ENCODE data around the gene CPT1B.
"Not testable (repeated sequence)": the region's sequence is repeated elsewhere in the genome, so short reads cannot be mapped to it uniquely, and the experiment has no call there.

The CPT1B gene

GRCh38 chr22:50544078-50544745 lies 34.0 kb downstream of the CPT1B start:
- DNase-seq, result peak; percentile 94

GRCh38 chr22:50542416-50542927 lies 35.8 kb downstream of the CPT1B start:
- no peak for DNase-seq

- not testable (repeated sequence) for DNase-seq
Measured at GRCh38 chr22:50541667-50542026, 36.6 kb downstream of the CPT1B start.

- DNase-seq, result no peak
Measured at GRCh38 chr22:50540381-50540780, 37.8 kb downstream of the CPT1B start.

- DNase-seq, result no peak
Measured at GRCh38 chr22:50537765-50538164, 40.5 kb downstream of the CPT1B start.

- no peak for DNase-seq
Measured at GRCh38 chr22:50536226-50536625, 42.0 kb downstream of the CPT1B start.

- no peak for DNase-seq
Measured at GRCh38 chr22:50535113-50535512, 43.1 kb downstream of the CPT1B start.

- DNase-seq, result not testable (repeated sequence)
Measured at GRCh38 chr22:50533856-50534711, 44.1 kb downstream of the CPT1B start.

GRCh38 chr22:50532824-50533796 lies 45.1 kb downstream of the CPT1B start:
- no peak for DNase-seq

GRCh38 chr22:50531962-50532674 lies 46.1 kb downstream of the CPT1B start:
- peak; percentile 66 for DNase-seq

- peak; percentile 90 for DNase-seq
Measured at GRCh38 chr22:50531546-50531961, 46.7 kb downstream of the CPT1B start.

GRCh38 chr22:50530877-50531545 lies 47.2 kb downstream of the CPT1B start:
- DNase-seq, result peak; percentile 93

- no peak for DNase-seq
Measured at GRCh38 chr22:50530580-50530876, 47.7 kb downstream of the CPT1B start.

- DNase-seq, result peak; percentile 91
Measured at GRCh38 chr22:50529897-50530579, 48.2 kb downstream of the CPT1B start, which contains the start of gene TYMP. Gene TYMP (minus strand): TSS chr22:50530012. CDS start chr22:50529709, 303 bp downstream.

- DNase-seq, result no peak
Measured at GRCh38 chr22:50529416-50529896, 48.8 kb downstream of the CPT1B start.

GRCh38 chr22:50528682-50529415 lies 49.4 kb downstream of the CPT1B start:
- DNase-seq, result peak; percentile 66

- no peak for DNase-seq
Measured at GRCh38 chr22:50527921-50528681, 50.1 kb downstream of the CPT1B start.

GRCh38 chr22:50526834-50527801 lies 51.1 kb downstream of the CPT1B start:
- DNase-seq, result peak; percentile 78
